OCI-LY1 (cell line): ENCODE results near the gene MYO1E.

Source experiments
- H2AFZ ChIP-seq: fragments of 200-600 bp; sonication (generic), shearing (Covaris generic); 2 replicates; pipeline ENCODE4 v1.6.0; 2014; ENCODE audit warnings: antibody characterized with exemption, mild to moderate bottlenecking, low read length
- H3F3A ChIP-seq: fragments of 200-600 bp; sonication (generic), shearing (Covaris generic); 2 replicates; pipeline ENCODE4 v1.6.0; 2014; ENCODE audit warnings: mild to moderate bottlenecking, antibody characterized with exemption, low read length, moderate library complexity; ENCODE audit not compliant: insufficient read depth
- H3K27ac ChIP-seq: fragments of 200-600 bp; sonication (generic); 2 replicates; pipeline ENCODE4 v1.5.1; 2014; ENCODE audit warnings: low read length, mixed run types, mild to moderate bottlenecking, low read depth; ENCODE audit not compliant: poor library complexity, severe bottlenecking
- H3K27me3 ChIP-seq: fragments of 200-600 bp; sonication (generic); 2 replicates; pipeline ENCODE4 v1.6.0; 2014; ENCODE audit warnings: antibody characterized with exemption, mild to moderate bottlenecking, low read length, moderate library complexity; ENCODE audit not compliant: insufficient read depth
- H3K36me3 ChIP-seq: fragments of 200-600 bp; sonication (generic); 2 replicates; pipeline ENCODE4 v1.6.1; 2014; ENCODE audit warnings: mild to moderate bottlenecking, antibody characterized with exemption, low read length, moderate library complexity, mixed read lengths; ENCODE audit not compliant: insufficient read depth
- H3K4me1 ChIP-seq: fragments of 200-600 bp; sonication (generic); 2 replicates; pipeline ENCODE4 v1.5.1; 2014; ENCODE audit warnings: mild to moderate bottlenecking, low read length, moderate library complexity; ENCODE audit not compliant: insufficient read depth, severe bottlenecking
- H3K4me2 ChIP-seq: fragments of 200-600 bp; sonication (generic), shearing (Covaris generic); 2 replicates; pipeline ENCODE4 v1.6.1; 2014; ENCODE audit warnings: low read length
- H3K4me3 ChIP-seq: fragments of 200-600 bp; sonication (generic); 2 replicates; pipeline ENCODE4 v1.5.1; 2014; ENCODE audit warnings: low read length, low read depth, mild to moderate bottlenecking, mixed read lengths; ENCODE audit not compliant: poor library complexity, severe bottlenecking
- H3K79me2 ChIP-seq: fragments of 200-600 bp; shearing (Covaris generic); 2 replicates; pipeline ENCODE4 v1.6.1; 2016; ENCODE audit warnings: mixed run types, low read length, mixed read lengths; ENCODE audit not compliant: insufficient read depth
- H3K9ac ChIP-seq: fragments of 200-600 bp; sonication (generic), shearing (Covaris generic); 2 replicates; pipeline ENCODE4 v1.6.1; 2014; ENCODE audit warnings: mild to moderate bottlenecking, low read length, mixed read lengths
- H3K9me2 ChIP-seq: fragments of 200-600 bp; sonication (generic), shearing (Covaris generic); 2 replicates; pipeline ENCODE4 v1.6.1; 2014; ENCODE audit warnings: low read depth, mild to moderate bottlenecking, low read length, mixed read lengths
- H3K9me3 ChIP-seq: fragments of 200-600 bp; shearing (Covaris generic); 2 replicates; pipeline ENCODE4 v1.6.1; 2014; ENCODE audit warnings: low read length, mixed read lengths
- H4K20me1 ChIP-seq: fragments of 200-600 bp; sonication (generic), shearing (Covaris generic); 2 replicates; pipeline ENCODE4 v1.6.0; 2016; ENCODE audit warnings: mild to moderate bottlenecking, low read length; ENCODE audit not compliant: insufficient read depth
- EZH2 ChIP-seq: fragments of 200-600 bp; sonication (generic), shearing (Covaris generic); IDR thresholded peaks from 2 replicates; pipeline ENCODE4 v1.8.0; 2017; ENCODE audit warnings: borderline replicate concordance, mixed run types, mild to moderate bottlenecking, antibody characterized with exemption, low read length, moderate library complexity, mixed read lengths
- TF ChIP-seq, protein P1 (sequence below): fragments of 200-600 bp; sonication (generic), shearing (Covaris generic); IDR thresholded peaks from 2 replicates; pipeline ENCODE4 v1.5.1; 2017; ENCODE audit warnings: mild to moderate bottlenecking, antibody characterized with exemption, low read length, moderate library complexity, mixed read lengths

MYO1E gene

DNA sequence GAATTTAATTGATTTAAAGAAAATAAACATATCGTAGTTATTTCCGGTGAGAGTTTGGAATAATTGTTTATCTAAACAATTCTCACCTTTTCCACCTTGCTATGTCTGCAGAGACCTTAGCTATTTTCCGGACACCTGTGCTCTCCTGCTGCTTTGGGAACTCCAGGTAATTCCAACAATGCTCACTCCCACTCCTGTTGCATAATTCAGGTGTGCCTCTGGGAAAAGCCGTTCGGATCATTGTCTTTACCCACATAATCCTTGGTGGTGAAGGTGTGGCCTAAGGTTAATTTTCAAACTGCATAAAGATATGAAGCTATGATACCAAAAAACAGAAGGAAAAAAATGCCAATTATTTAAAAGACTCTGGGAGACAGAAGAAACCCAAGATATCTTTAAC lies 106.6 kb downstream of the MYO1E start:
- Histone ChIP-seq H3K9me2 (no peaks in the 10 kb centered on the region), H3K9ac (no peak overlapping the region), H3F3A (no peaks in the 10 kb centered on the region), H3K4me3 (no peak overlapping the region), H3K9me3 (no peaks in the 10 kb centered on the region), H3K4me1 (peaks cover 13% of the 10 kb centered on the region), H2AFZ (no peak overlapping the region), H3K27me3 (no peaks in the 10 kb centered on the region), H3K4me2 (no peak overlapping the region), H3K36me3 (peaks cover 39% of the 10 kb centered on the region; the same call in 1 of the 2 replicates), H4K20me1 (no peaks in the 10 kb centered on the region), H3K27ac (no peak overlapping the region), H3K79me2 (no peaks in the 10 kb centered on the region)
- no peak for TF ChIP-seq EZH2
- TF ChIP-seq, protein P1, sequence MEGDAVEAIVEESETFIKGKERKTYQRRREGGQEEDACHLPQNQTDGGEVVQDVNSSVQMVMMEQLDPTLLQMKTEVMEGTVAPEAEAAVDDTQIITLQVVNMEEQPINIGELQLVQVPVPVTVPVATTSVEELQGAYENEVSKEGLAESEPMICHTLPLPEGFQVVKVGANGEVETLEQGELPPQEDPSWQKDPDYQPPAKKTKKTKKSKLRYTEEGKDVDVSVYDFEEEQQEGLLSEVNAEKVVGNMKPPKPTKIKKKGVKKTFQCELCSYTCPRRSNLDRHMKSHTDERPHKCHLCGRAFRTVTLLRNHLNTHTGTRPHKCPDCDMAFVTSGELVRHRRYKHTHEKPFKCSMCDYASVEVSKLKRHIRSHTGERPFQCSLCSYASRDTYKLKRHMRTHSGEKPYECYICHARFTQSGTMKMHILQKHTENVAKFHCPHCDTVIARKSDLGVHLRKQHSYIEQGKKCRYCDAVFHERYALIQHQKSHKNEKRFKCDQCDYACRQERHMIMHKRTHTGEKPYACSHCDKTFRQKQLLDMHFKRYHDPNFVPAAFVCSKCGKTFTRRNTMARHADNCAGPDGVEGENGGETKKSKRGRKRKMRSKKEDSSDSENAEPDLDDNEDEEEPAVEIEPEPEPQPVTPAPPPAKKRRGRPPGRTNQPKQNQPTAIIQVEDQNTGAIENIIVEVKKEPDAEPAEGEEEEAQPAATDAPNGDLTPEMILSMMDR = no peak

DNA sequence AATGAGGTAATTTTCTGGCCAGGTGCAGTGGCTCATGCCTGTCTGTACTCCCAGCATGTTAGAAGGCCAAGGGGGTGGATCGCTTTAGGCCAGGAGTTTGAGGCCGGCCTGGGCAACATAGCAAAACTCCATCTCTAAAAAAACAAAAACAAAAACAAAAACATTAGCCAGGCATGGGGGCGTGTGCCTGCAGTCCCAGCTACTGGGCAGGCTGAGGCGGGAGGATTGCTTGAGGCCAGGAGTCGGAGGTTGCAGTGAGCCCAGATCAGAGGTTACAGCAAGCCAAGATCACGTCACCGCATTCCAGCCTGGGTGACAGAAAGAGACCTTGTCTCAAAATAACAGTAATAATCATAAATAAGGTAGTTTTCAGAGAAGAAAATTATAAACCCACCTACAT lies 110.4 kb downstream of the MYO1E start:
- Histone ChIP-seq H3K4me3 (no peak overlapping the region), H3K4me1 (peaks cover 23% of the 10 kb centered on the region), H3K79me2 (no peaks in the 10 kb centered on the region), H2AFZ (no peak overlapping the region), H4K20me1 (no peaks in the 10 kb centered on the region), H3K9ac (no peak overlapping the region), H3K4me2 (no peak overlapping the region), H3K27ac (no peak overlapping the region), H3K9me3 (no peaks in the 10 kb centered on the region), H3F3A (no peaks in the 10 kb centered on the region), H3K27me3 (no peaks in the 10 kb centered on the region), H3K36me3 (peaks cover 25% of the 10 kb centered on the region; the same call in 1 of the 2 replicates), H3K9me2 (no peaks in the 10 kb centered on the region)
- no peak for TF ChIP-seq EZH2
- TF ChIP-seq, protein P1 = no peak

DNA sequence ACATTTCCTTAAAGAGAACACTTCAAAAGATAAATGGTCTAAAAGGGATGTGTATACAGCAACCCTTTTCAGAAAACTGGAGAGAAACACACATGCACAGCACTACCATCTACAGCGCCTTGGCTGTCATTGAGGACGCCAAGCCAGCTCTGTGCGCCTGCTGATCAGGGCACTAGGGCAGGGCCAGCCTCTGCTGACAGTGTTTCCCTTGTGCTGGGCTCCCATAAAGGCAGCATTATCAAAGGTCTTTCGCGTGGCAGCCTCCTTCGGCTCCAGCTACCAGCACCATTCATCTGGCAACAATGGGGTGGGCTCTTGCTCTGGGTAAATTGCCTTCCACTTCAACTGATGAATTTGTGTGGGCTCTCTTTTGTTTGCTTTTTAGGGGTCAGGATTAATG lies 112.6 kb downstream of the MYO1E start:
- Histone ChIP-seq H2AFZ (no peak overlapping the region), H4K20me1 (no peaks in the 10 kb centered on the region), H3K4me2 (no peak overlapping the region), H3K9me3 (no peaks in the 10 kb centered on the region), H3K9me2 (no peaks in the 10 kb centered on the region), H3K27ac (no peak overlapping the region), H3K4me3 (no peak overlapping the region), H3K4me1 (peaks cover 21% of the 10 kb centered on the region), H3K9ac (no peak overlapping the region), H3K36me3 (peaks cover 28% of the 10 kb centered on the region; the same call in 1 of the 2 replicates), H3F3A (no peaks in the 10 kb centered on the region), H3K79me2 (no peaks in the 10 kb centered on the region), H3K27me3 (no peaks in the 10 kb centered on the region)
- TF ChIP-seq EZH2 = no peak
- TF ChIP-seq, protein P1 = no peak
